HG03280 (cell line): ENCODE measurements around the gene PIH1D1.
"Not testable (repeated sequence)": the region's sequence is repeated elsewhere in the genome, so short reads cannot be mapped to it uniquely, and the experiment has no call there.

Experiments used
- ATAC-seq: cut with Tn5 transposase; IDR thresholded peaks from one replicate; pipeline ENCODE4 v1.9.1; 2021; ENCODE audit warnings: mild to moderate bottlenecking, moderate library complexity; ENCODE audit not compliant: unreplicated experiment

The PIH1D1 gene

GRCh38 chr19:49481020-49481683, 29.5 kb upstream of the PIH1D1 start:
- ATAC-seq: no peak

- no peak for ATAC-seq
These were observed 28.5 kb upstream of the PIH1D1 start for GRCh38 chr19:49479975-49480628.

- ATAC-seq: no peak
These were observed 24.6 kb upstream of the PIH1D1 start for GRCh38 chr19:49475995-49476880.

GRCh38 chr19:49475191-49475917, 23.7 kb upstream of the PIH1D1 start:
- no peak for ATAC-seq

- no peak for ATAC-seq
These were observed 22.9 kb upstream of the PIH1D1 start for GRCh38 chr19:49474542-49474924.

GRCh38 chr19:49473868-49474541, 22.4 kb upstream of the PIH1D1 start, which contains the start of gene FLT3LG:
FLT3LG (plus strand) TSS chr19:49474215; CDS start chr19:49474640, 425 bp downstream.
- peak; percentile 50 for ATAC-seq

GRCh38 chr19:49473501-49473867, 21.9 kb upstream of the PIH1D1 start:
- not testable (repeated sequence) for ATAC-seq

- ATAC-seq: no peak
These were observed 21.3 kb upstream of the PIH1D1 start for GRCh38 chr19:49472936-49473335.

GRCh38 chr19:49470615-49470978, 19.0 kb upstream of the PIH1D1 start:
- no peak for ATAC-seq

GRCh38 chr19:49469828-49470614, 18.4 kb upstream of the PIH1D1 start:
- peak; percentile 54 for ATAC-seq

GRCh38 chr19:49468746-49469447, 17.3 kb upstream of the PIH1D1 start:
- peak; percentile 57 for ATAC-seq

GRCh38 chr19:49468199-49468598, 16.6 kb upstream of the PIH1D1 start:
- ATAC-seq: no peak

GRCh38 chr19:49465371-49465770, 13.8 kb upstream of the PIH1D1 start:
- ATAC-seq: no peak

GRCh38 chr19:49463960-49464740, 12.5 kb upstream of the PIH1D1 start:
- no peak for ATAC-seq

- ATAC-seq: no peak
These were observed 10.9 kb upstream of the PIH1D1 start for GRCh38 chr19:49462492-49462891.

- no peak for ATAC-seq
These were observed 10.0 kb upstream of the PIH1D1 start for GRCh38 chr19:49461656-49462055.

- not testable (repeated sequence) for ATAC-seq
These were observed 9.5 kb upstream of the PIH1D1 start for GRCh38 chr19:49461130-49461529.

GRCh38 chr19:49459388-49459787, 7.8 kb upstream of the PIH1D1 start:
- ATAC-seq: no peak
